ENCODE measurements around the gene COMMD6.

The COMMD6 gene

DNA sequence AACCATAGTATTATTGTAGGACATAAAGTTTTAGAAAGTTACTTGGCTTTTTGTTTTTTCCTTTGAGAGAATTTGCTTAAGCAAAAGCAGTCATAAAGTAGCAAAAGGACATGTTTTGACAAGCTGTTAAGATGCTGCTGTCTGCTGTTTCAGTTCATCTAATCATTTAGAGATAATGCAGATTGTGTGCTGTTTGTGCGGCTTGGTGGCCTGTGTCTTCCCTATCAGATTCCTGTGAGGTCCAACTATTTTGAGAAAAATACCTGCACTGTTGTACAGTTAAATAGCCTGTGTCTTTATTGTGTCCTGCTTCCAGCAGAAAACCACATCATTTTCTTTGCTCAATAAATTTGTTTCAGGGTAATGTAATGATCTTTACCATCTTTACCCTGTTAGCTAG lies 31.9 kb upstream of the COMMD6 start:
- Histone ChIP-seq H3K27ac (no peak overlapping the region), H3K4me3 (ENCODE audit: low read depth, low read length) (no peak overlapping the region), H3K9me3 (ENCODE audit: severe bottlenecking) (no peaks in the 10 kb centered on the region), H3K27me3 (ENCODE audit: insufficient read depth, low read depth, severe bottlenecking) (no peaks in the 10 kb centered on the region), H3K36me3 (no peaks in the 10 kb centered on the region)
- TF ChIP-seq CTCF (IDR thresholded peaks at IDR 0.05; ENCODE audit: low read depth, low read length): no peak
- no peak for DNase-seq

GRCh38 chr13:75566658-75567057 lies 29.0 kb upstream of the COMMD6 start:
- TF ChIP-seq CTCF (IDR thresholded peaks at IDR 0.05; ENCODE audit: low read depth, low read length): no peak
- no peak for DNase-seq
- H3K36me3 ChIP-seq: no peaks in the 10 kb centered on the region
- no peaks in the 10 kb centered on the region for H3K27me3 ChIP-seq (ENCODE audit: insufficient read depth, low read depth, severe bottlenecking)
- H3K9me3 ChIP-seq (ENCODE audit: severe bottlenecking): no peaks in the 10 kb centered on the region
- no peak overlapping the region for H3K4me3 ChIP-seq (ENCODE audit: low read depth, low read length)
- no peak overlapping the region for H3K27ac ChIP-seq

GRCh38 chr13:75558145-75558840 lies 20.7 kb upstream of the COMMD6 start:
- no peak for DNase-seq
- no peaks in the 10 kb centered on the region for H3K27me3 ChIP-seq (ENCODE audit: insufficient read depth, low read depth, severe bottlenecking)
- no peak overlapping the region for H3K27ac ChIP-seq
- no peaks in the 10 kb centered on the region for H3K9me3 ChIP-seq (ENCODE audit: severe bottlenecking)
- no peaks in the 10 kb centered on the region for H3K36me3 ChIP-seq
- no peak overlapping the region for H3K4me3 ChIP-seq (ENCODE audit: low read depth, low read length)
- no peak for TF ChIP-seq CTCF (IDR thresholded peaks at IDR 0.05; ENCODE audit: low read depth, low read length)

DNA sequence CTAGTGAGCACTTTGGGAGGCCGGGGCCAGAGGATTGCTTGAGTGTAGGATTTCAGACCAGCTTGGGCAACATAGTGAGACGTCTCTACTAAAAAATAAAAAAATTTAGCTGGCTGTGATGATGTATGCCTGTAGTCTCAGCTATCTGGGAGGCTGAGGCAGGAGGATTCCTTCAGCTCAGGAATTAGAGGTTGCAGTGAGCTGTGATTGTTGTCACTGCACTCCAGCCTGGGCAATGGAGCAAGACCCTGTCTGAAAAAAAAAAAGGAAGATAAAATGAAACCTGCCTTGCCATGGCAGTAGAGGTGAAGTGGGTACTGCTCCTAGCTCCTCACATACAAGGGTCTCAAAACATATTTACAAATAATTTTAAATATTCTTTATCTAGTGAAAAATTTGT lies 19.3 kb upstream of the COMMD6 start:
- Histone ChIP-seq H3K9me3 (ENCODE audit: severe bottlenecking) (no peaks in the 10 kb centered on the region), H3K4me3 (ENCODE audit: low read depth, low read length) (no peak overlapping the region), H3K27ac (no peak overlapping the region), H3K27me3 (ENCODE audit: insufficient read depth, low read depth, severe bottlenecking) (no peaks in the 10 kb centered on the region), H3K36me3 (no peaks in the 10 kb centered on the region)
- no peak for DNase-seq
- no peak for TF ChIP-seq CTCF (IDR thresholded peaks at IDR 0.05; ENCODE audit: low read depth, low read length)

GRCh38 chr13:75555836-75556235 lies 18.2 kb upstream of the COMMD6 start:
- Histone ChIP-seq H3K27ac (no peak overlapping the region), H3K9me3 (ENCODE audit: severe bottlenecking) (no peaks in the 10 kb centered on the region), H3K36me3 (no peaks in the 10 kb centered on the region), H3K4me3 (ENCODE audit: low read depth, low read length) (no peak overlapping the region), H3K27me3 (ENCODE audit: insufficient read depth, low read depth, severe bottlenecking) (no peaks in the 10 kb centered on the region)
- TF ChIP-seq CTCF (IDR thresholded peaks at IDR 0.05; ENCODE audit: low read depth, low read length): no peak
- DNase-seq: no peak

GRCh38 chr13:75554981-75555380 lies 17.3 kb upstream of the COMMD6 start:
- H3K27me3 ChIP-seq (ENCODE audit: insufficient read depth, low read depth, severe bottlenecking): no peaks in the 10 kb centered on the region
- H3K27ac ChIP-seq: no peak overlapping the region
- no peaks in the 10 kb centered on the region for H3K9me3 ChIP-seq (ENCODE audit: severe bottlenecking)
- H3K36me3 ChIP-seq: no peaks in the 10 kb centered on the region
- no peak overlapping the region for H3K4me3 ChIP-seq (ENCODE audit: low read depth, low read length)
- TF ChIP-seq CTCF (IDR thresholded peaks at IDR 0.05; ENCODE audit: low read depth, low read length): no peak
- no peak for DNase-seq
